ENCODE measurements around the gene DDR1. TPM values are rescaled to one million over a fixed set of nuclear protein-coding genes. Genes with fewer than 3 reads are reported as not detected.

The DDR1 gene
- total RNA-seq, 2 experiments from 2014 or later, result 6.5 to 6.6 TPM

- CTCF ChIA-PET, result no interaction called here
- H3K36me3 ChIP-seq (ENCODE audit: insufficient read depth, low read length), result no peaks in the 10 kb centered on the region
- Mint-ChIP-seq H3K4me3 (no peak within 1 kb of the TSS), H3K27me3 (no peaks in the 10 kb centered on the region), H3K4me1 (ENCODE audit: low read depth) (no peaks in the 10 kb centered on the region), H3K36me3 (ENCODE audit: low read depth) (no peaks in the 10 kb centered on the region), H3K27ac (no peak within 1 kb of the TSS), H3K9me3 (peaks cover 3% of the 10 kb centered on the region)
- peaks cover 0 to 6% of the 10 kb centered on the region in 2 experiments for H3K9me3 ChIP-seq (ENCODE audit: control insufficient read depth in 1 of 2, insufficient read depth in 1 of 2, low read length in 2 of 2)
- no peak within 1 kb of the TSS for H3K4me3 ChIP-seq (ENCODE audit: low read length)
- no peaks in the 10 kb centered on the region for H3K4me1 ChIP-seq (ENCODE audit: insufficient read depth, low read length)
- POLR2A ChIA-PET, result no interaction called here
- ATAC-seq (ENCODE audit: poor library complexity), result no peak
- intact Hi-C loops (cut with DNase I, micrococcal nuclease), result loop anchor here in 1 of 2 experiments (5.0 to 10.0 kb wide), 2 partner anchors 45 to 183 kb away; partner anchors contain the start of genes C6orf15 and PSORS1C1
- no peak for TF ChIP-seq CTCF (IDR thresholded peaks at IDR 0.05)
- H3K27ac ChIP-seq (ENCODE audit: low read depth in 1 of 2, low read length in 2 of 2), result no peak within 1 kb of the TSS
- H3K27me3 ChIP-seq (ENCODE audit: control insufficient read depth in 1 of 2, insufficient read depth in 2 of 2, low read length in 2 of 2), result no peaks in the 10 kb centered on the region
- DNase-seq, result no peak
Measured at GRCh38 chr6:30931969-30932645, 47.8 kb downstream of the DDR1 start, which contains the start of gene SFTA2. TSS of gene SFTA2 (minus strand) at chr6:30932170. CDS start at chr6:30932096, 74 bp downstream.

GRCh38 chr6:30932665-30933365 lies 48.5 kb downstream of the DDR1 start:
- no peak overlapping the region for H3K4me3 ChIP-seq (ENCODE audit: low read length)
- DNase-seq (no peak), ATAC-seq (ENCODE audit: poor library complexity) (no peak)
- CTCF ChIA-PET, result no interaction called here
- Mint-ChIP-seq H3K36me3 (ENCODE audit: low read depth) (no peaks in the 10 kb centered on the region), H3K9me3 (peaks cover 3% of the 10 kb centered on the region), H3K27me3 (no peaks in the 10 kb centered on the region), H3K27ac (no peak overlapping the region), H3K4me3 (no peak overlapping the region), H3K4me1 (ENCODE audit: low read depth) (no peaks in the 10 kb centered on the region)
- no peak for TF ChIP-seq CTCF (IDR thresholded peaks at IDR 0.05)
- intact Hi-C loops (cut with DNase I, micrococcal nuclease), result loop anchor here in 1 of 2 experiments (5.0 to 10.0 kb wide), 2 partner anchors 44 to 182 kb away; partner anchors contain the start of genes C6orf15 and PSORS1C1
- no peaks in the 10 kb centered on the region for H3K4me1 ChIP-seq (ENCODE audit: insufficient read depth, low read length)
- H3K36me3 ChIP-seq (ENCODE audit: insufficient read depth, low read length), result no peaks in the 10 kb centered on the region
- POLR2A ChIA-PET, result no interaction called here
- no peaks in the 10 kb centered on the region for H3K27me3 ChIP-seq (ENCODE audit: control insufficient read depth in 1 of 2, insufficient read depth in 2 of 2, low read length in 2 of 2)
- peaks cover 0 to 6% of the 10 kb centered on the region in 2 experiments for H3K9me3 ChIP-seq (ENCODE audit: control insufficient read depth in 1 of 2, insufficient read depth in 1 of 2, low read length in 2 of 2)
- H3K27ac ChIP-seq (ENCODE audit: low read depth in 1 of 2, low read length in 2 of 2), result no peak overlapping the region

- H3K4me3 Mint-ChIP-seq, result no peak overlapping the region
- no peaks in the 10 kb centered on the region for H3K4me1 Mint-ChIP-seq (ENCODE audit: low read depth)
- peaks cover 12% of the 10 kb centered on the region for H3K27me3 Mint-ChIP-seq
- Histone ChIP-seq H3K4me1 (ENCODE audit: insufficient read depth, low read length) (no peaks in the 10 kb centered on the region), H3K36me3 (ENCODE audit: insufficient read depth, low read length) (no peaks in the 10 kb centered on the region), H3K27ac (ENCODE audit: low read depth in 1 of 2, low read length in 2 of 2) (no peak overlapping the region), H3K4me3 (ENCODE audit: low read length) (no peak overlapping the region), H3K9me3 (ENCODE audit: control insufficient read depth in 1 of 2, insufficient read depth in 1 of 2, low read length in 2 of 2) (no peaks in the 10 kb centered on the region), H3K27me3 (ENCODE audit: control insufficient read depth in 1 of 2, insufficient read depth in 2 of 2, low read length in 2 of 2) (peaks cover 0 to 8% of the 10 kb centered on the region in 2 experiments)
- no peak overlapping the region for H3K27ac Mint-ChIP-seq
- H3K9me3 Mint-ChIP-seq, result no peaks in the 10 kb centered on the region
- intact Hi-C loops (cut with DNase I, micrococcal nuclease), result loop anchor here in 1 of 2 experiments (10.0 kb wide), 1 partner anchor 180 kb away; the partner anchor contains the start of genes C6orf15 and PSORS1C1
- ChIA-PET POLR2A (no interaction called here), CTCF (no interaction called here)
- no peak for ATAC-seq (ENCODE audit: poor library complexity)
- H3K36me3 Mint-ChIP-seq (ENCODE audit: low read depth), result no peaks in the 10 kb centered on the region
- DNase-seq, result no peak
- TF ChIP-seq CTCF (IDR thresholded peaks at IDR 0.05), result no peak
Measured at GRCh38 chr6:30935018-30935417, 50.7 kb downstream of the DDR1 start.
